Testis (tissue), 3 donors: ENCODE measurements around the gene DSP. TPM values are rescaled to one million over a fixed set of nuclear protein-coding genes. Genes with fewer than 3 reads are reported as not detected.

Experiments used
- DNase-seq: peaks from one replicate; pipeline ENCODE4 v3.0.0-alpha.2; 2019
- H3K27ac ChIP-seq, 2 donors: fragments of 200-600 bp; sonication (generic); one replicate each; pipeline ENCODE4 v1.5.1; 2019
- H3K27me3 ChIP-seq: fragments of 200-600 bp; sonication (generic); one replicate; pipeline ENCODE4 v1.5.1; 2019
- H3K36me3 ChIP-seq: fragments of 200-600 bp; sonication (generic); one replicate; pipeline ENCODE4 v1.5.1; 2017; ENCODE audit warnings: low read depth; ENCODE audit errors: missing control alignments
- H3K4me1 ChIP-seq: fragments of 200-600 bp; sonication (generic); one replicate; pipeline ENCODE4 v1.5.1; 2019
- H3K4me3 ChIP-seq, 2 donors: fragments of 200-600 bp; sonication (generic); one replicate each; pipeline ENCODE4 v1.5.1; 2017 to 2019
- H3K9me3 ChIP-seq: fragments of 200-600 bp; sonication (generic); one replicate; pipeline ENCODE4 v1.5.1; 2017
- CTCF ChIP-seq, 3 experiments: fragments of 450-650 bp in 2 of 3; fragments of 200-600 bp in 1 of 3; sonication (generic) in 1 of 3; IDR thresholded peaks; one replicate each; pipeline ENCODE4 v1.5.1; 2016 to 2019; ENCODE audit warnings: antibody characterized with exemption in 3 of 3, mild to moderate bottlenecking in 2 of 3, moderate library complexity in 1 of 3
- POLR2A ChIP-seq: fragments of 450-650 bp; IDR thresholded peaks from one replicate; pipeline ENCODE4 v1.6.1; 2017; ENCODE audit warnings: antibody characterized with exemption, mild to moderate bottlenecking, moderate library complexity
- WGBS, 2 donors: methylation state at CpG; one replicate each; pipeline ENCODE4 v1.1.5; 2018; 5-methylcytosine and 5-hydroxymethylcytosine counted together
- intact Hi-C: fragments of 100-400 bp; cut with DNase I; formaldehyde crosslinking; loops from one replicate; pipeline ENCODE4 v1.15.1; 2023; ENCODE audit warnings: low total_unique reads
- polyA plus RNA-seq: library from polyadenylated mRNA; stranded (reverse); fragments of 350-450 nt; fragmentation: Illumina TruSeq; extraction: RNeasy Lipid Tissue Mini Kit (QIAGEN cat#74804); gene quantifications from one replicate; pipeline ENCODE4 v1.2.3, GENCODE V29; 2014; ENCODE audit warnings: low read depth, low replicate concordance; ENCODE audit not compliant: insufficient read depth
- total RNA-seq, 2 donors: library from RNA; depleted of rRNA; stranded (reverse); fragments of >200 nt; gene quantifications; one replicate each; pipeline ENCODE4 v1.2.3, GENCODE V29; 2016

The DSP gene
- total and polyA plus RNA-seq, 3 donors from 2014 or later = 3.6 to 4.5 (median 4.1) TPM

- WGBS, 2 donors = 0% methylated on average over 2 of the region's 2 CpGs
These were observed 37.0 kb downstream of the DSP start for GRCh38 chr6:7578516-7578915.

GRCh38 chr6:7578931-7579330 lies 37.5 kb downstream of the DSP start:
- H3K4me1 ChIP-seq = no peaks in the 10 kb centered on the region
- intact Hi-C loops = no loop called here
- H3K4me3 ChIP-seq = no peak overlapping the region
- TF ChIP-seq CTCF (IDR thresholded peaks at IDR 0.05) = no peak
- TF ChIP-seq POLR2A = no peak
- no peaks in the 10 kb centered on the region for H3K27me3 ChIP-seq
- H3K36me3 ChIP-seq = no peaks in the 10 kb centered on the region
- no peak overlapping the region for H3K27ac ChIP-seq
- H3K9me3 ChIP-seq = no peaks in the 10 kb centered on the region
- WGBS, 2 donors = 88 to 98% methylated on average over 2 of the region's 2 CpGs
- no peak for DNase-seq

More at GRCh38 chr6:7578516-7578915, 37.0 kb downstream of the DSP start:
- no peaks in the 10 kb centered on the region for H3K4me1 ChIP-seq
- no peaks in the 10 kb centered on the region for H3K27me3 ChIP-seq
- TF ChIP-seq POLR2A = no peak
- TF ChIP-seq CTCF (IDR thresholded peaks at IDR 0.05) = no peak
- no peak overlapping the region for H3K4me3 ChIP-seq
- H3K27ac ChIP-seq = no peak overlapping the region
- H3K9me3 ChIP-seq = no peaks in the 10 kb centered on the region
- no peak for DNase-seq
- H3K36me3 ChIP-seq = no peaks in the 10 kb centered on the region
- intact Hi-C loops = no loop called here

GRCh38 chr6:7579851-7580250 lies 38.4 kb downstream of the DSP start:
- WGBS, 2 donors = 91 to 97% methylated on average over 9 of the region's 9 CpGs
- no peak overlapping the region for H3K27ac ChIP-seq
- intact Hi-C loops = no loop called here
- no peak overlapping the region for H3K4me3 ChIP-seq
- no peaks in the 10 kb centered on the region for H3K36me3 ChIP-seq
- no peak for DNase-seq
- no peaks in the 10 kb centered on the region for H3K4me1 ChIP-seq
- no peaks in the 10 kb centered on the region for H3K27me3 ChIP-seq
- H3K9me3 ChIP-seq = no peaks in the 10 kb centered on the region
- TF ChIP-seq CTCF (IDR thresholded peaks at IDR 0.05) (no peak), POLR2A (no peak)

GRCh38 chr6:7580537-7580926 lies 39.1 kb downstream of the DSP start:
- Histone ChIP-seq H3K4me1 (no peaks in the 10 kb centered on the region), H3K27ac (no peak overlapping the region), H3K36me3 (no peaks in the 10 kb centered on the region), H3K9me3 (no peaks in the 10 kb centered on the region), H3K4me3 (no peak overlapping the region), H3K27me3 (no peaks in the 10 kb centered on the region)
- WGBS, 2 donors = 93 to 94% methylated on average over 13 of the region's 13 CpGs
- TF ChIP-seq POLR2A (no peak), CTCF (IDR thresholded peaks at IDR 0.05) (no peak)
- no peak for DNase-seq
- intact Hi-C loops = no loop called here

GRCh38 chr6:7580927-7581618 lies 39.6 kb downstream of the DSP start:
- Histone ChIP-seq H3K4me1 (no peaks in the 10 kb centered on the region), H3K9me3 (no peaks in the 10 kb centered on the region), H3K4me3 (no peak overlapping the region), H3K27me3 (no peaks in the 10 kb centered on the region), H3K36me3 (no peaks in the 10 kb centered on the region), H3K27ac (no peak overlapping the region)
- DNase-seq = no peak
- intact Hi-C loops = no loop called here
- 88% methylated on average over 14 of the region's 14 CpGs for WGBS, 2 donors
- TF ChIP-seq CTCF (IDR thresholded peaks at IDR 0.05) (no peak), POLR2A (no peak)
